ENCODE data around the gene RAP1GAP2. TPM values are rescaled to one million over a fixed set of nuclear protein-coding genes. Genes with fewer than 3 reads are reported as not detected.
A peak's percentile ranks its signal among the peaks of the same experiment; 100 is the strongest.

The RAP1GAP2 gene
- total RNA-seq, 4 donors from 2014 or later = 10.8 to 18.3 (median 12.6) TPM

DNA sequence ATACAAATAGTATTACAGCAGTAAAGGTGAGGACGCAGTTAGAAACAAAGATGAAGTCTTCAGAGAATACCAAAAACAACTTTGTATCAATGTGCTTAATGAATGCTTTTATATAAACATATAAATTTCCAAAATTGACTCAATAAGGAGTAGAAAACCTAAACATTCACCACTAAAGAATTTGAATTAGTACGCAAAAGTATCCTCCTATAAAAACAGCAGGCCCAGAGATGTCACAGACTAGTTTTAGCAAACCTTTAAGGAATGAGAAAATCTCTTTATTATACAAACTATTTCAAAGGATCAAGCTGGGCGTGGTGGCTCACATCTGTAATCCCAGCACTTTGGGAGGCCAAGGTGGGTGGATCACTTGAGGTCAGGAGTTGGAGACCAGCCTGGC lies 180.9 kb downstream of the RAP1GAP2 start:
- H3K27ac ChIP-seq = no peak overlapping the region
- 89% methylated on average over 3 of the region's 3 CpGs for WGBS
- no peak overlapping the region for H3K4me3 ChIP-seq
- H3K4me1 ChIP-seq = peaks cover 2% of the 10 kb centered on the region
- H3K27me3 ChIP-seq = no peaks in the 10 kb centered on the region
- no peak for DNase-seq (ENCODE audit: low spot score in 2 of 2)
- no peaks in the 10 kb centered on the region for H3K9me3 ChIP-seq
- no peak for TF ChIP-seq POLR2AphosphoS5 (IDR thresholded peaks at IDR 0.05)
- no peak for TF ChIP-seq POLR2A (IDR thresholded peaks at IDR 0.05)
- TF ChIP-seq EP300 (IDR thresholded peaks at IDR 0.05) = no peak
- TF ChIP-seq, protein P1, sequence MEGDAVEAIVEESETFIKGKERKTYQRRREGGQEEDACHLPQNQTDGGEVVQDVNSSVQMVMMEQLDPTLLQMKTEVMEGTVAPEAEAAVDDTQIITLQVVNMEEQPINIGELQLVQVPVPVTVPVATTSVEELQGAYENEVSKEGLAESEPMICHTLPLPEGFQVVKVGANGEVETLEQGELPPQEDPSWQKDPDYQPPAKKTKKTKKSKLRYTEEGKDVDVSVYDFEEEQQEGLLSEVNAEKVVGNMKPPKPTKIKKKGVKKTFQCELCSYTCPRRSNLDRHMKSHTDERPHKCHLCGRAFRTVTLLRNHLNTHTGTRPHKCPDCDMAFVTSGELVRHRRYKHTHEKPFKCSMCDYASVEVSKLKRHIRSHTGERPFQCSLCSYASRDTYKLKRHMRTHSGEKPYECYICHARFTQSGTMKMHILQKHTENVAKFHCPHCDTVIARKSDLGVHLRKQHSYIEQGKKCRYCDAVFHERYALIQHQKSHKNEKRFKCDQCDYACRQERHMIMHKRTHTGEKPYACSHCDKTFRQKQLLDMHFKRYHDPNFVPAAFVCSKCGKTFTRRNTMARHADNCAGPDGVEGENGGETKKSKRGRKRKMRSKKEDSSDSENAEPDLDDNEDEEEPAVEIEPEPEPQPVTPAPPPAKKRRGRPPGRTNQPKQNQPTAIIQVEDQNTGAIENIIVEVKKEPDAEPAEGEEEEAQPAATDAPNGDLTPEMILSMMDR (IDR thresholded peaks at IDR 0.05) = no peak
- peaks cover 18% of the 10 kb centered on the region for H3K36me3 ChIP-seq

DNA sequence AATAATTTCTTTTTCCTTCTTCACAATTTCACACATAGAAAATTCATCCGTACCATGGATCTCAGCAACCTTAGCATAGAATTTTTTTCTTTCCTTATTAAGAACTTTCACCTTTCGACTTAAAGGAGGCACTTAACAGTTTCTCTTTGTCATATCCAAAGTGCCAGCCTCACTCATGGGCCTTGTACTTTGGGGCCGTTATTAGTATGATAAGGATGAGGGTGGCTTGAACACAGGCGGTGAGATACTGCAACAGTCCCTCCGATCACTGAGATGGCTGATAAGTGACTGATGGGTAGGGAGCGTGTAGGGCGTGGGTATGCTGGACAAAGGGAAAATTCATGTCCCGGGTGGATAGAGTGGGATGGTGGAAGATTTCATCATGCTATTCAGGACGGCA lies 181.9 kb downstream of the RAP1GAP2 start:
- 90% methylated on average over 9 of the region's 9 CpGs for WGBS
- no peaks in the 10 kb centered on the region for H3K27me3 ChIP-seq
- peaks cover 21% of the 10 kb centered on the region for H3K36me3 ChIP-seq
- DNase-seq (ENCODE audit: low spot score in 2 of 2) = no peak
- no peak for TF ChIP-seq POLR2A (IDR thresholded peaks at IDR 0.05)
- TF ChIP-seq, protein P1 (IDR thresholded peaks at IDR 0.05) = no peak
- TF ChIP-seq EP300 (IDR thresholded peaks at IDR 0.05) = no peak
- TF ChIP-seq POLR2AphosphoS5 (IDR thresholded peaks at IDR 0.05) = no peak
- H3K9me3 ChIP-seq = no peaks in the 10 kb centered on the region
- H3K27ac ChIP-seq = no peak overlapping the region
- H3K4me3 ChIP-seq = no peak overlapping the region
- peaks cover 6% of the 10 kb centered on the region for H3K4me1 ChIP-seq

DNA sequence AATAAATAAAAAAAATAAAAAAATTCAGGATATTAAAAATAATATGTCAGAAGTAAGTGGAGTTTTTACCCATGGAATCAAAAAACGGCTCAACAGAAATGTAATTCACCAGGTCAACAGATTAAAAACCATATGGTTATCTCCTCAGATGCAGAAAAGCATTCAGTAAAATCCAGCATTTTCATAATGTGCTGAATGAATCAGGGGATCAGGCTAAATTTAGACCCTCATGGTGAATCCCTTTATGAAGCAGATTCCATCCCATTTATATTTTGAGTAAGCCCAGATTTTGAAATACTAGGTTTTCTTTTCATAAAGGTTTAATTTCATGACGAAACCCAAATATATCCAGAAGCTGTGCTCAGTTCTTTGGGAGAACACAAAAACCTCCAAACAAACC lies 182.8 kb downstream of the RAP1GAP2 start:
- DNase-seq (ENCODE audit: low spot score in 2 of 2) = no peak
- no peaks in the 10 kb centered on the region for H3K27me3 ChIP-seq
- no peak overlapping the region for H3K4me3 ChIP-seq
- H3K27ac ChIP-seq = no peak overlapping the region
- peaks cover 21% of the 10 kb centered on the region for H3K36me3 ChIP-seq
- H3K9me3 ChIP-seq = no peaks in the 10 kb centered on the region
- TF ChIP-seq POLR2AphosphoS5 (IDR thresholded peaks at IDR 0.05) (no peak), EP300 (IDR thresholded peaks at IDR 0.05) (no peak)
- TF ChIP-seq, protein P1 (IDR thresholded peaks at IDR 0.05) = no peak
- H3K4me1 ChIP-seq = peaks cover 6% of the 10 kb centered on the region
- WGBS = 87% methylated on average over 2 of the region's 2 CpGs

DNA sequence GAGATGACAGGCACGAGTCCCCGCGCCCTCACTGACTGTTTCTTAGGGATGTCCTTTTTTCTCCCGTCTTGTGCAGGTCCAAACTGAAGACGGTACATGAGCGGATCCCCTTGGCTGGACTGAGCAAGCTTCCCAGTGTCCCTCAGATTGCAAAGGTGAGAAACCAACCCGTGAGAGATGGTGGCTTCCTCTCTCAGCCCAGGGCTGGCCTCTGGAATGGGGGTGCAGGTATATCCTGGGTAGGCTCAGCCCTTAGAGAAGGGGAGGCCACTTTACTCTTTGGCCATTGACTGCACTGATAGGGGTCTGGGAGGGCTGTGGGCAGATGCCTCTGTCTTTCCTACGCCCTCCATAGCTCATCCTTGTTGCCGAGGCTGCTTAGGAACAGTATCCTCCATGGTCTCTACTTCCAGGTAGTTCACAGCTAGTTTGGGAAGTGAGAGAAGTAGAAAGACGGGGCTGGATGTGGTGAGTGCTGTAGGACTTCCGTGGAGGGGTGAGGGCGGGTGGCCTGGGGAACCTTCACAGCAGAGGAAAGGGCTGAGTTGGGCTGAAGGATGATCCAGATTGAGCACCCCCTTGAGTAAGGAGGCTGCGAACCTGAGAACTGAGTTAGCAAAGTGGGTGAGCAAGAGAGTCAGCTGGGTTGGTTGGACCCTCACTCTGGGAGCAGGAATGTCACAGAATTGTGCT lies 184.1 kb downstream of the RAP1GAP2 start:
- TF ChIP-seq POLR2AphosphoS5 (IDR thresholded peaks at IDR 0.05) = no peak
- no peak for TF ChIP-seq POLR2A (IDR thresholded peaks at IDR 0.05)
- TF ChIP-seq EP300 (IDR thresholded peaks at IDR 0.05) = no peak
- TF ChIP-seq, protein P1 (IDR thresholded peaks at IDR 0.05) = no peak
- Histone ChIP-seq H3K4me1 (peaks cover 6% of the 10 kb centered on the region), H3K4me3 (no peak overlapping the region), H3K27me3 (no peaks in the 10 kb centered on the region), H3K36me3 (peaks cover 21% of the 10 kb centered on the region), H3K27ac (no peak overlapping the region), H3K9me3 (no peaks in the 10 kb centered on the region)
- DNase-seq (ENCODE audit: low spot score in 2 of 2) = peak in 1 of 2 donors; percentile 62
- WGBS = 95% methylated on average over 12 of the region's 13 CpGs

DNA sequence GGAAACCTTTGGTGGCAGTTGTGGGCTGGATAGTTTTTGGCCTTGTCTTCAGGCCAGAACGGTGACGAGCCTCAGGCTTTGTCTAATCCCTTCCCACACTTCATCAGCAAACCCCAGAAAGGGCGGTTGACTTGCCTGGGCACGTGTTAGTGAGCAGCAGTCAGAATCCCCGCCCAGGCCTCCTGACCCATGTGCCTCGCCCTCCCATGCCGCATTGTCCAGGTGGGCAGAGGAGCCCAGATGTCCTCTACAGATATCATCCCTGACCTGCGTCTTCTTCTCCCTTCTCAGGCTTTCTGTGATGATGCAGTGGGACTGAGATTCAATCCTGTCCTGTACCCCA lies 184.6 kb downstream of the RAP1GAP2 start:
- Histone ChIP-seq H3K9me3 (no peaks in the 10 kb centered on the region), H3K4me3 (no peak overlapping the region), H3K36me3 (peaks cover 21% of the 10 kb centered on the region), H3K4me1 (peaks cover 6% of the 10 kb centered on the region), H3K27ac (no peak overlapping the region), H3K27me3 (no peaks in the 10 kb centered on the region)
- DNase-seq (ENCODE audit: low spot score in 2 of 2) = peak in 1 of 2 donors; percentile 59
- TF ChIP-seq EP300 (IDR thresholded peaks at IDR 0.05) (no peak), POLR2AphosphoS5 (IDR thresholded peaks at IDR 0.05) (no peak), POLR2A (IDR thresholded peaks at IDR 0.05) (no peak)
- TF ChIP-seq, protein P1 (IDR thresholded peaks at IDR 0.05) = no peak
- 90% methylated on average over 6 of the region's 8 CpGs for WGBS
